HEK293T (cell line): ENCODE results near the gene PSMB4.

Experiments
- CTCF ChIA-PET: fragments of 350-600 bp; formaldehyde crosslinking; extraction: SDS; loops from one replicate; lab custom pipeline; 2021; ENCODE audit warnings: antibody characterized with exemption, inconsistent platforms; lab: Yijun Ruan, JAX
- POLR2A ChIA-PET: fragments of 350-600 bp; formaldehyde crosslinking; extraction: SDS; loops from one replicate; lab custom pipeline; 2020; ENCODE audit warnings: antibody characterized with exemption, inconsistent platforms; lab: Yijun Ruan, JAX
- DNase-seq: peaks from one replicate; pipeline ENCODE4 v3.0.0; 2012; ENCODE audit warnings: mixed read lengths; ENCODE audit errors: extremely low spot score
- ARNT ChIP-seq: fragments of 450-650 bp; IDR thresholded peaks from 2 replicates; pipeline ENCODE4 v1.6.1; 2017; ENCODE audit warnings: mild to moderate bottlenecking
- BHLHE40 ChIP-seq: fragments of 450-650 bp; IDR thresholded peaks from 2 replicates; pipeline ENCODE4 v1.6.1; 2016; ENCODE audit warnings: mild to moderate bottlenecking, moderate library complexity, borderline replicate concordance
- ELF4 ChIP-seq: fragments of 450-650 bp; IDR thresholded peaks from 2 replicates; pipeline ENCODE4 v1.6.1; 2017; ENCODE audit warnings: antibody characterized with exemption
- FOXA1 ChIP-seq: fragments of 450-650 bp; IDR thresholded peaks from 2 replicates; pipeline ENCODE4 v1.6.1; 2016; ENCODE audit warnings: mild to moderate bottlenecking
- FOXK2 ChIP-seq: fragments of 450-650 bp; IDR thresholded peaks from 2 replicates; pipeline ENCODE4 v1.6.1; 2016; ENCODE audit warnings: mild to moderate bottlenecking
- FOXM1 ChIP-seq: fragments of 450-650 bp; IDR thresholded peaks from 2 replicates; pipeline ENCODE4 v1.6.1; 2017; ENCODE audit warnings: mild to moderate bottlenecking, borderline replicate concordance
- HDGF ChIP-seq: fragments of 450-650 bp; IDR thresholded peaks from 2 replicates; pipeline ENCODE4 v1.6.1; 2017; ENCODE audit warnings: antibody characterized with exemption, borderline replicate concordance
- L3MBTL2 ChIP-seq: fragments of 450-650 bp; conservative IDR thresholded peaks from 2 replicates; pipeline ENCODE4 v1.6.1; 2016; ENCODE audit warnings: mild to moderate bottlenecking
- LEF1 ChIP-seq: fragments of 450-650 bp; IDR thresholded peaks from 2 replicates; pipeline ENCODE4 v1.6.1; 2017; ENCODE audit warnings: mild to moderate bottlenecking, borderline replicate concordance
- NFRKB ChIP-seq: fragments of 450-650 bp; IDR thresholded peaks from 2 replicates; pipeline ENCODE4 v1.6.1; 2016; ENCODE audit warnings: mild to moderate bottlenecking, moderate library complexity
- PKNOX1 ChIP-seq: fragments of 450-650 bp; IDR thresholded peaks from 2 replicates; pipeline ENCODE4 v1.6.1; 2016
- SP1 ChIP-seq: fragments of 450-650 bp; IDR thresholded peaks from 2 replicates; pipeline ENCODE4 v1.6.1; 2017
- SUZ12 ChIP-seq: fragments of 450-650 bp; IDR thresholded peaks from 2 replicates; pipeline ENCODE4 v1.6.1; 2016; ENCODE audit warnings: mild to moderate bottlenecking
- TARDBP ChIP-seq: fragments of 450-650 bp; IDR thresholded peaks from 2 replicates; pipeline ENCODE4 v1.6.1; 2016
- ZNF384 ChIP-seq: fragments of 450-650 bp; IDR thresholded peaks from 2 replicates; pipeline ENCODE4 v1.6.1; 2016

PSMB4 gene

GRCh38 chr1:151444783-151445177, 45.4 kb downstream of the PSMB4 start:
- ChIA-PET CTCF (interaction anchor here (0.6 to 1.3 kb wide), 5 partner anchors 67 to 459 kb away, joined by 3 to 5 read pairs (median 3); partner anchors contain the start of genes CGN and TUFT1), POLR2A (interaction anchor here (0.6 to 1.7 kb wide), 3 partner anchors 34 to 96 kb away, joined by 3 to 11 read pairs (median 6); partner anchors contain the start of gene CGN)
- TF ChIP-seq BHLHE40 (no peak), FOXA1 (no peak), FOXK2 (no peak)
- DNase-seq = no peak

- POLR2A ChIA-PET = interaction anchor here (0.6 to 1.8 kb wide), 3 partner anchors 12 to 258 kb away, joined by 3 to 6 read pairs (median 4); partner anchors contain the start of genes CGN, POGZ and VPS72
- no peak for DNase-seq
- TF ChIP-seq ELF4 = no peak
- no peak for TF ChIP-seq BHLHE40
- TF ChIP-seq FOXA1 = no peak
- TF ChIP-seq ZNF384 = no peak
- TF ChIP-seq SUZ12 = no peak
- TF ChIP-seq ARNT = no peak
- no peak for TF ChIP-seq SP1
- TF ChIP-seq L3MBTL2 = no peak
- TF ChIP-seq NFRKB = no peak
- TF ChIP-seq TARDBP = no peak
- no peak for TF ChIP-seq PKNOX1
- no peak for TF ChIP-seq FOXM1
- no peak for TF ChIP-seq LEF1
- no peak for TF ChIP-seq HDGF
- CTCF ChIA-PET = interaction anchor here (0.6 to 1.1 kb wide), 4 partner anchors 12 to 287 kb away, joined by 3 to 6 read pairs (median 5); no protein-coding TSS in a partner anchor
Measured at GRCh38 chr1:151447696-151448095, 48.3 kb downstream of the PSMB4 start.
